HL-60 (cell line): ENCODE data around the gene CILP2.

ENCODE experiments used
- DNase-seq, 2 experiments: peaks; one replicate each; pipeline ENCODE4 v3.0.0-alpha.2; 2010 to 2020; ENCODE audit warnings: low read depth in 1 of 2, low spot score in 1 of 2
- H3K27ac ChIP-seq: fragments of 250-450 bp; sonication (Bioruptor Pico); replicated peaks from 2 replicates; pipeline ENCODE4 v1.5.1; 2020; ENCODE audit warnings: mild to moderate bottlenecking, moderate library complexity
- H3K27me3 ChIP-seq: fragments of 250-450 bp; sonication (Bioruptor Pico); 2 replicates; pipeline ENCODE4 v1.5.1; 2021; ENCODE audit warnings: mild to moderate bottlenecking, moderate library complexity; ENCODE audit not compliant: insufficient read depth, poor library complexity, severe bottlenecking
- H3K4me3 ChIP-seq: replicated peaks from 2 replicates; pipeline ENCODE4 v1.5.1; 2011; ENCODE audit warnings: mild to moderate bottlenecking, control low read depth, low read length; ENCODE audit not compliant: insufficient read depth
- GABPA ChIP-seq: IDR thresholded peaks from 2 replicates; pipeline ENCODE4 v1.6.1; 2012; ENCODE audit warnings: low read depth
- POLR2AphosphoS5 ChIP-seq: IDR thresholded peaks from 2 replicates; pipeline ENCODE4 v1.6.1; 2012; ENCODE audit warnings: low read depth
- REST ChIP-seq: IDR thresholded peaks from 2 replicates; pipeline ENCODE4 v1.6.1; 2012; ENCODE audit warnings: low read depth; ENCODE audit not compliant: insufficient replicate concordance
- SPI1 ChIP-seq: IDR thresholded peaks from 2 replicates; pipeline ENCODE4 v1.6.1; 2012; ENCODE audit warnings: low read depth, mild to moderate bottlenecking, borderline replicate concordance
- TF ChIP-seq, protein P1 (sequence below): IDR thresholded peaks from one replicate; pipeline ENCODE4 v1.5.1; 2011; ENCODE audit warnings: low read length, control low read depth, inconsistent platforms; ENCODE audit not compliant: insufficient read depth

Gene CILP2

GRCh38 chr19:19513682-19514081 lies 24.4 kb upstream of the CILP2 start:
- H3K27ac ChIP-seq = no peak overlapping the region
- no peak overlapping the region for H3K4me3 ChIP-seq
- DNase-seq = no peak
- TF ChIP-seq POLR2AphosphoS5 (no peak), GABPA (no peak), SPI1 (no peak), REST (no peak)
- TF ChIP-seq, protein P1, sequence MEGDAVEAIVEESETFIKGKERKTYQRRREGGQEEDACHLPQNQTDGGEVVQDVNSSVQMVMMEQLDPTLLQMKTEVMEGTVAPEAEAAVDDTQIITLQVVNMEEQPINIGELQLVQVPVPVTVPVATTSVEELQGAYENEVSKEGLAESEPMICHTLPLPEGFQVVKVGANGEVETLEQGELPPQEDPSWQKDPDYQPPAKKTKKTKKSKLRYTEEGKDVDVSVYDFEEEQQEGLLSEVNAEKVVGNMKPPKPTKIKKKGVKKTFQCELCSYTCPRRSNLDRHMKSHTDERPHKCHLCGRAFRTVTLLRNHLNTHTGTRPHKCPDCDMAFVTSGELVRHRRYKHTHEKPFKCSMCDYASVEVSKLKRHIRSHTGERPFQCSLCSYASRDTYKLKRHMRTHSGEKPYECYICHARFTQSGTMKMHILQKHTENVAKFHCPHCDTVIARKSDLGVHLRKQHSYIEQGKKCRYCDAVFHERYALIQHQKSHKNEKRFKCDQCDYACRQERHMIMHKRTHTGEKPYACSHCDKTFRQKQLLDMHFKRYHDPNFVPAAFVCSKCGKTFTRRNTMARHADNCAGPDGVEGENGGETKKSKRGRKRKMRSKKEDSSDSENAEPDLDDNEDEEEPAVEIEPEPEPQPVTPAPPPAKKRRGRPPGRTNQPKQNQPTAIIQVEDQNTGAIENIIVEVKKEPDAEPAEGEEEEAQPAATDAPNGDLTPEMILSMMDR = no peak
- no peaks in the 10 kb centered on the region for H3K27me3 ChIP-seq

GRCh38 chr19:19514215-19514657 lies 23.8 kb upstream of the CILP2 start:
- Histone ChIP-seq H3K27me3 (no peaks in the 10 kb centered on the region), H3K27ac (no peak overlapping the region), H3K4me3 (no peak overlapping the region)
- TF ChIP-seq POLR2AphosphoS5 = no peak
- TF ChIP-seq REST = no peak
- TF ChIP-seq GABPA = no peak
- TF ChIP-seq SPI1 = no peak
- TF ChIP-seq, protein P1 = no peak
- DNase-seq = no peak

GRCh38 chr19:19514881-19515641 lies 23.0 kb upstream of the CILP2 start, which contains the start of gene TSSK6:
TSS of gene TSSK6 (minus strand) at chr19:19515548. CDS start at chr19:19515427, 121 bp downstream.
- H3K27ac ChIP-seq = peak within 1 kb of the TSS; percentile 87
- H3K27me3 ChIP-seq = no peaks in the 10 kb centered on the region
- DNase-seq = no peak
- peak within 1 kb of the TSS; percentile 96 for H3K4me3 ChIP-seq
- 0 out of 2 replicates have a peak, but pooled peaks have one; percentile 20 for TF ChIP-seq POLR2AphosphoS5
- no peak for TF ChIP-seq REST
- TF ChIP-seq, protein P1 = no peak
- TF ChIP-seq SPI1 = no peak
- no peak for TF ChIP-seq GABPA
